HG03469 (cell line): Measurements from ENCODE around the gene ZBTB39.

Experiments used
- ATAC-seq: cut with Tn5 transposase; IDR thresholded peaks from one replicate; pipeline ENCODE4 v1.9.1; 2021; ENCODE audit warnings: mild to moderate bottlenecking, moderate library complexity, moderate number of reproducible peaks; ENCODE audit not compliant: unreplicated experiment

ZBTB39 gene

DNA sequence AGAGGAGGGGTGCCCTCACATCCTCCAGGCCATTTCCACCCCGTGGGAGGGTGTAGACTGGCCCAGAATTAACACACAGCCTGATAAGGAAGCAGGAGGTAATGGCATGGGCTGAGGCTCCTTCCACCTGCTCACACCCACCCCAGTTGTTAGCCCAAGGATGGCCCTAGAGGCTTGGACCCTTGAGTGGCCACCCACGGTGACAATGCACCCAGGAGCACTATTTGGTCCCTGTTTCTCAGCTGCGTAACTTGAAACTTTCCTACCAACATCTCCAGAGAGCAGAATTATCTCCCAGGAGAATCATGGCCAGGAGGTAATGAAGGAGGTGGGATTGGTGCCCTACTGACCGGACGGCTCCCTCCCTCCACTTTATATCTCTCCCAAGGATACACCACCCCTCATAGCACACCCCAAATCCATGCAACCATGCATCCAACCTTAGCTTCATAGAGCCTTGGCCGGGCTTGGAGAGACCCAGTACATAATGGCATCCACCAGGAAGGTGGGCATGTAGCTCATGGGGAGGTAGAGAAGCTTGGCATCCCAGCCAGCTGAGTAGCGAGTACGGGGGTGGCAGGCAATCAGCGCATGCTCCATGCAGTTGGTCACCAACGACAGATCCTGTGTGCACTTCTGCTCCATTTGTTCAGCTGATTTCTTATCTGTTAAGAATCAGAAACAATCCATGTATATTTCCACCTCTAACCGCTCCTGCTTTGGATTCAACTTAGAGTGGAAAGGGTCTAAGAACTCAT, 54.6 kb downstream of the ZBTB39 start:
- ATAC-seq: no peak

DNA sequence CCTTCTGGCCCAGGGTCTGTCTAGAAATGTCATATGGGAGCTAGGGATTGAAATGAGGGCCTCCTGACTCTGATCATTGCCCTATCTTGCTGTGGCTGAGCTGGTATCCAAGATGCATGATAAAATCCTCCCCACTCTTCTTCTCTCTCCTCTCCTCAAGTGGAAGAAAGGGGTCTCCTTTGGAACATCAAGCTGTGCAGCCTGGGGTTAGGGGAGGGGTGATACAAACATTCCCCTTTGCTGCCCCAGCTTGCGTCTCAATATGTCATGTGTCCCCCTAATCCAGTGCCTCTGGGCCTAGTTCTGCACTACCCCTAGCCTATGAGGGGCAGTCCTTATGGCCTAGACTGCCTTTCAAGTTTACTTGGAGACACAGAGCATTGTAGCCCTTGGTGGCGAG, 57.5 kb downstream of the ZBTB39 start:
- no peak for ATAC-seq
